Breast epithelium (tissue), 4 donors: Measurements from ENCODE around the gene VMP1. TPM values are rescaled to one million over a fixed set of nuclear protein-coding genes. Genes with fewer than 3 reads are reported as not detected.
A peak's percentile ranks its signal among the peaks of the same experiment; 100 is the strongest.

Source experiments
- DNase-seq, 2 donors: peaks; one replicate each; pipeline ENCODE4 v3.0.0-alpha.2; 2019; ENCODE audit warnings: low spot score in 2 of 2
- H3K27ac ChIP-seq, 2 donors: fragments of 200-600 bp; sonication (generic) in 1 of 2; one replicate each; pipeline ENCODE4 v1.5.1; 2016 to 2019; ENCODE audit warnings: mild to moderate bottlenecking in 1 of 2
- H3K27me3 ChIP-seq, 2 donors: fragments of 200-600 bp; sonication (generic) in 1 of 2; one replicate each; pipeline versions ENCODE4 v1.5.1 to v1.6.0; 2017 to 2019; ENCODE audit warnings: control low read depth in 1 of 2, mild to moderate bottlenecking in 1 of 2
- H3K36me3 ChIP-seq: fragments of 200-600 bp; one replicate; pipeline ENCODE4 v1.5.1; 2019
- H3K4me1 ChIP-seq, 2 donors: fragments of 200-600 bp; sonication (generic); one replicate each; pipeline ENCODE4 v1.5.1; 2016 to 2019; ENCODE audit warnings: control low read depth in 1 of 2
- H3K4me3 ChIP-seq, 3 donors: fragments of 200-600 bp; sonication (generic); 1 replicate in 2 of 3; 2 replicates in 1 of 3; pipeline ENCODE4 v1.5.1; 2016 to 2019; ENCODE audit warnings: mild to moderate bottlenecking in 3 of 3, moderate library complexity in 2 of 3
- H3K9me3 ChIP-seq, 2 donors: fragments of 200-600 bp; sonication (generic) in 1 of 2; one replicate each; pipeline ENCODE4 v1.5.1; 2016 to 2019; ENCODE audit warnings: control low read depth in 1 of 2
- CTCF ChIP-seq, 3 donors: fragments of 450-650 bp; IDR thresholded peaks; one replicate each; pipeline ENCODE4 v1.5.1; 2016 to 2017; ENCODE audit warnings: antibody characterized with exemption in 3 of 3, mild to moderate bottlenecking in 3 of 3, moderate library complexity in 3 of 3
- POLR2A ChIP-seq: fragments of 450-650 bp; IDR thresholded peaks from one replicate; pipeline ENCODE4 v1.6.1; 2016; ENCODE audit warnings: antibody characterized with exemption, mild to moderate bottlenecking, moderate library complexity
- POLR2AphosphoS5 ChIP-seq, 3 donors: sonication (generic); formaldehyde crosslinking; IDR thresholded peaks; one replicate each; pipeline ENCODE4 v1.6.1; 2017; ENCODE audit warnings: antibody characterized with exemption in 3 of 3
- intact Hi-C: fragments of 100-400 bp; cut with DNase I; formaldehyde crosslinking; loops from one replicate; pipeline ENCODE4 v1.15.1; 2023; ENCODE audit warnings: low total_unique reads
- total RNA-seq, 3 donors: library from RNA; depleted of rRNA; stranded (reverse); fragments of >200 nt; gene quantifications; one replicate each; pipeline ENCODE4 v1.1.0, GENCODE V29; 2016

VMP1 gene
- 100 to 1,000 TPM; 142 to 636 (median 489) TPM for total RNA-seq

DNA sequence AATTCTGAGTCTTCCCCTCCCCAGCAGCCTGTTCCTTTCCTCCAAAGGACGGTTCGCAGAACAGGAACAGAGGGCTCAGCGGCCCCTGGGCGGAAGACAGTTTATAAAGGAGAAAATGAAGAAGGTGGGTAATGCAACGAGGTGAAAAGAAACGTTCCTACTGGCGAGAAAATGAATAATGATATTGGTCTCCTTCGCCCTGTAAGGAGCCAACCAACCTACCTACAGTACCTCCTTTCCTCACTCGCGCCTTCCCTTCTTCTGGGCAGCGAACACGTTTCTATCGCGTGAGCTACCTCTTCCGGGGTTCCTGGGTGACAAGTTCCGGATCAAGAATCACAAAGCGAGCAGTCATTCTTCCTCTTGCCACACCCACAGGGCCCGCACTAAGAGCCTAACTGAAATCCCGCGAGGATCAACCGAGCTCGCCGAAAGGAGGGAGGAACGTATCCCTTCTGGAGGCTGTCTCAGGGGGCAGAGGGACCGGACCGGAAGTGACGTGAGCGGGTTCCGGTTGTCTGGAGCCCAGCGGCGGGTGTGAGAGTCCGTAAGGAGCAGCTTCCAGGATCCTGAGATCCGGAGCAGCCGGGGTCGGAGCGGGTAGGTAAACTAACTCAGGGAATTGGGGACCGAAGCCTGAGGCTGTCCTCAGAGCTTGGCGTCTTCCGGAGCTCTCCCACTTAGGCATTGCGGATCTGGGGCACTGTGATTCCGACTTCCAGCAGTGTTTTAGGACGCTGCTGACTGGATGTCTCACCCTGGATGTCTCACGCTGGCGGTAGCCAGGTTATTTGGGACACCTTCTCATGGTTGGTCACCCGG lies at the start of gene VMP1, which contains the start of gene PTRH2:
Gene VMP1, plus strand, starts transcription at position 506 of the 822 bp plus-strand sequence. CDS start 23,793 bp downstream, outside the sequence.
Gene PTRH2, minus strand, starts transcription at position 282 of the 822 bp plus-strand sequence. CDS start 9,452 bp downstream, outside the sequence.
- H3K27me3 ChIP-seq, result no peaks in the 10 kb centered on the region
- peak within 1 kb of the TSS; percentile 94 to 96 for H3K27ac ChIP-seq
- no peaks in the 10 kb centered on the region for H3K9me3 ChIP-seq
- intact Hi-C loops, result no loop called here
- peak within 1 kb of the TSS; percentile 73 to 81 (median 74) for H3K4me3 ChIP-seq
- no peaks in the 10 kb centered on the region for H3K36me3 ChIP-seq
- H3K4me1 ChIP-seq, result peaks cover 0 to 19% of the 10 kb centered on the region in 2 donors
- TF ChIP-seq POLR2AphosphoS5 (IDR thresholded peaks at IDR 0.05) (peak; percentile 86 to 96 (median 87)), POLR2A (peak; percentile 70), CTCF (IDR thresholded peaks at IDR 0.05) (no peak)
- DNase-seq, result peak; percentile 98 to 99

DNA sequence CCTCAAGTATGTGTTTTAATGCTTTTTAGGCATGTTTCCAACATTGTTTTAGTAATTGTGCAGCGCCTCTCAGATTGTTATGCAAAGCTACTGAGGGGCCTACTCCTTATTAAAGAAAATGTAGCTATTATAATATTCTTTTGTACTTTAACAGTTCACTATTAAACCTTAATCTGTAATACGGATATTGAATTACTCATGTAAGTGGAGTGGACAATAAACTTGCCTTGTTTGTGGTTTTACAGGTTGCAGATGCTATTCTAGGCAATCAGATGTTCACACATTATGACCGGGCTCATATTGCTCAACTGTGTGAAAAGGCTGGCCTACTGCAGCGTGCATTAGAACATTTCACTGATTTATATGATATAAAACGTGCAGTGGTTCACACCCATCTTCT lies 41.2 kb upstream of the VMP1 start:
- Histone ChIP-seq H3K36me3 (no peaks in the 10 kb centered on the region), H3K4me1 (no peaks in the 10 kb centered on the region), H3K27me3 (no peaks in the 10 kb centered on the region), H3K27ac (no peak overlapping the region), H3K4me3 (no peak overlapping the region), H3K9me3 (no peaks in the 10 kb centered on the region)
- TF ChIP-seq POLR2A (no peak), POLR2AphosphoS5 (IDR thresholded peaks at IDR 0.05) (no peak), CTCF (IDR thresholded peaks at IDR 0.05) (no peak)
- intact Hi-C loops, result no loop called here
- no peak for DNase-seq

- Histone ChIP-seq H3K4me1 (no peaks in the 10 kb centered on the region), H3K27ac (peak overlapping the region in 1 of 2 donors; percentile 30), H3K36me3 (no peaks in the 10 kb centered on the region), H3K4me3 (no peak overlapping the region), H3K9me3 (no peaks in the 10 kb centered on the region), H3K27me3 (no peaks in the 10 kb centered on the region)
- no peak for TF ChIP-seq CTCF (IDR thresholded peaks at IDR 0.05)
- TF ChIP-seq POLR2AphosphoS5 (IDR thresholded peaks at IDR 0.05), result no peak
- no peak for TF ChIP-seq POLR2A
- intact Hi-C loops, result no loop called here
- no peak for DNase-seq
Measured at GRCh38 chr17:59668816-59669215, 38.6 kb upstream of the VMP1 start.

DNA sequence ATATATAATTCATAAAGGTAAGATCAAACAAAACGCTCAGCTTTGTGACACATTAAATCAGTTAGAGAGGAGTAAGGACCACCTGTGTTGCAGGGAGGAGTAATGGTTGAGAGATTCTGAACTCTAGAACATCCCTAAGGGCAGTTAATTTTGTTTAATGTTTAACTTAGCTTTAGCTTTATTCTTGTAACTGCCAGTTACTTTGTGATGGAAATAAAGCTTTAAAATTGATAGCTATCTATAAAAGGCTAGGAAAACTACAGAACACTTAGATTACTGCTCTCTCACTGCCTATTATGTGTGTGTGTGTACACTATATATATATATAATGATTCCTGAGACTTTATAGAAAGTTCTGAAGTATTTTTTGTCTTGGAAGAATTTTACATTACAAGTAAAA lies 38.0 kb upstream of the VMP1 start:
- H3K27ac ChIP-seq, result no peak overlapping the region
- H3K4me3 ChIP-seq, result no peak overlapping the region
- no peaks in the 10 kb centered on the region for H3K9me3 ChIP-seq
- intact Hi-C loops, result no loop called here
- no peak for DNase-seq
- peaks cover 1% of the 10 kb centered on the region for H3K36me3 ChIP-seq
- TF ChIP-seq POLR2AphosphoS5 (IDR thresholded peaks at IDR 0.05) (no peak), POLR2A (no peak), CTCF (IDR thresholded peaks at IDR 0.05) (no peak)
- no peaks in the 10 kb centered on the region for H3K4me1 ChIP-seq
- H3K27me3 ChIP-seq, result no peaks in the 10 kb centered on the region

- Histone ChIP-seq H3K36me3 (peaks cover 6% of the 10 kb centered on the region), H3K4me3 (no peak overlapping the region), H3K27me3 (no peaks in the 10 kb centered on the region), H3K9me3 (no peaks in the 10 kb centered on the region), H3K4me1 (no peaks in the 10 kb centered on the region), H3K27ac (no peak overlapping the region)
- no peak for TF ChIP-seq CTCF (IDR thresholded peaks at IDR 0.05)
- TF ChIP-seq POLR2AphosphoS5 (IDR thresholded peaks at IDR 0.05), result no peak
- no peak for TF ChIP-seq POLR2A
- intact Hi-C loops, result no loop called here
- no peak for DNase-seq
Measured at GRCh38 chr17:59669944-59670343, 37.5 kb upstream of the VMP1 start.
